HepG2 (cell line): ENCODE measurements around the gene B3GNT8. TPM values are rescaled to one million over a fixed set of nuclear protein-coding genes. Genes with fewer than 3 reads are reported as not detected.

ENCODE experiments used
- AFF4 ChIP-seq: sonication (generic); formaldehyde crosslinking; IDR thresholded peaks from 2 replicates; pipeline ENCODE4 v1.4.0; 2020; ENCODE audit warnings: missing genetic modification reagents
- AGO1 ChIP-seq: fragments of 200-400 bp; formaldehyde crosslinking; IDR thresholded peaks from 2 replicates; pipeline ENCODE4 v1.6.1; 2017; ENCODE audit warnings: mild to moderate bottlenecking, low read depth, low read length, moderate library complexity; ENCODE audit not compliant: poor library complexity, severe bottlenecking
- ATF1 ChIP-seq: IDR thresholded peaks from 2 replicates; pipeline ENCODE4 v1.6.1; 2016; ENCODE audit warnings: mild to moderate bottlenecking, control low read depth
- CBFB ChIP-seq: sonication (generic); formaldehyde crosslinking; IDR thresholded peaks from 2 replicates; pipeline ENCODE4 v1.4.0; 2020; ENCODE audit warnings: missing genetic modification reagents
- EZH2 ChIP-seq: conservative IDR thresholded peaks from 2 replicates; pipeline ENCODE4 v1.6.1; 2012; ENCODE audit warnings: mild to moderate bottlenecking, low read depth, low read length, moderate library complexity
- MZF1 ChIP-seq: sonication (generic); formaldehyde crosslinking; IDR thresholded peaks from 2 replicates; pipeline ENCODE4 v1.8.1; 2023; ENCODE audit warnings: mild to moderate bottlenecking, missing genetic modification reagents, borderline replicate concordance
- NBN ChIP-seq: fragments of 450-650 bp; conservative IDR thresholded peaks from 2 replicates; pipeline ENCODE4 v1.6.1; 2017
- REST ChIP-seq, 2 experiments: IDR thresholded peaks; 2 replicates each; pipeline ENCODE4 v1.6.1; 2011 to 2012; ENCODE audit warnings: low read length in 2 of 2, borderline replicate concordance in 1 of 2, low read depth in 1 of 2, mild to moderate bottlenecking in 1 of 2, moderate library complexity in 1 of 2
- SOX13 ChIP-seq, 3 experiments: fragments of 450-650 bp in 1 of 3; sonication (generic) in 1 of 3; formaldehyde crosslinking in 1 of 3; IDR thresholded peaks in 2 of 3; conservative IDR thresholded peaks in 1 of 3; 2 replicates each; pipeline versions ENCODE4 v1.5.0 to v1.6.1; 2016 to 2020; ENCODE audit warnings: antibody characterized with exemption in 1 of 3, mild to moderate bottlenecking in 1 of 3, missing compliant biosample characterization in 1 of 3, missing genetic modification reagents in 1 of 3, moderate library complexity in 1 of 3
- STAT5B ChIP-seq: sonication (generic); formaldehyde crosslinking; IDR thresholded peaks from 2 replicates; pipeline ENCODE4 v1.4.0; 2020; ENCODE audit warnings: missing genetic modification reagents
- ZFP37 ChIP-seq: sonication (generic); formaldehyde crosslinking; IDR thresholded peaks from 2 replicates; pipeline ENCODE4 v1.4.0; 2020; ENCODE audit warnings: missing genetic modification reagents, borderline replicate concordance
- ZNF136 ChIP-seq: sonication (generic); formaldehyde crosslinking; IDR thresholded peaks from 2 replicates; pipeline ENCODE4 v1.8.1; 2022; ENCODE audit warnings: low read depth, mild to moderate bottlenecking, moderate library complexity, missing genetic modification reagents
- ZNF17 ChIP-seq: sonication (generic); formaldehyde crosslinking; IDR thresholded peaks from 2 replicates; pipeline ENCODE4 v1.5.0; 2020; ENCODE audit warnings: mild to moderate bottlenecking, missing genetic modification reagents
- ZNF296 ChIP-seq: sonication (generic); formaldehyde crosslinking; conservative IDR thresholded peaks from 2 replicates; pipeline ENCODE4 v1.5.0; 2020; ENCODE audit warnings: mild to moderate bottlenecking, missing genetic modification reagents
- ZNF503 ChIP-seq: sonication (generic); formaldehyde crosslinking; IDR thresholded peaks from 2 replicates; pipeline ENCODE4 v1.4.0; 2020; ENCODE audit warnings: missing genetic modification reagents
- ZNF605 ChIP-seq: sonication (generic); formaldehyde crosslinking; IDR thresholded peaks from 2 replicates; pipeline ENCODE4 v1.8.0; 2022; ENCODE audit warnings: mild to moderate bottlenecking, missing genetic modification reagents
- ZNF629 ChIP-seq: sonication (generic); formaldehyde crosslinking; conservative IDR thresholded peaks from 2 replicates; pipeline ENCODE4 v1.5.0; 2020; ENCODE audit warnings: missing genetic modification reagents
- ZNF747 ChIP-seq: sonication (generic); formaldehyde crosslinking; IDR thresholded peaks from 2 replicates; pipeline ENCODE4 v1.8.1; 2023; ENCODE audit warnings: missing genetic modification reagents, mild to moderate bottlenecking, borderline replicate concordance
- ZSCAN31 ChIP-seq: sonication (generic); formaldehyde crosslinking; IDR thresholded peaks from 2 replicates; pipeline ENCODE4 v1.5.0; 2020; ENCODE audit warnings: low read depth, mild to moderate bottlenecking, missing genetic modification reagents
- polyA plus RNA-seq, 8 experiments: library from polyadenylated mRNA; depleted of rRNA in 3 of 8; stranded (reverse) in 7 of 8; unstranded in 1 of 8; fragments of >200 nt; fragmentation: Illumina TruSeq in 4 of 8; extraction: Trizol in 4 of 8; gene quantifications; 2 replicates each; pipeline versions ENCODE4 v1.2.1 to v1.2.3, GENCODE V29; 2011 to 2016; ENCODE audit warnings: low read depth in 4 of 8, missing spikeins in 1 of 8, mixed read lengths in 1 of 8; ENCODE audit not compliant: insufficient read depth in 1 of 8
- total RNA-seq, 5 experiments: library from RNA; depleted of rRNA; stranded (reverse); fragments of >200 nt; fragmentation: Illumina TruSeq; extraction: Trizol; gene quantifications; 2 replicates each; pipeline ENCODE4 v1.2.3, GENCODE V29; 2016; ENCODE audit warnings: low read depth in 1 of 5

B3GNT8 gene
- total and polyA plus RNA-seq, 2 of the 13 experiments (the other 11 are each of a cell fraction or from before 2014, with no cell fraction given) = 0.26 to 1.9 TPM

- TF ChIP-seq ZNF503 (CRISPR knock-in tag) (no peak), EZH2 (no peak), SOX13 (IDR thresholded peaks at IDR 0.05) (no peak), SOX13 (CRISPR knock-in tag; conservative IDR thresholded peaks at IDR 0.05 in 1 of 2, IDR thresholded peaks at IDR 0.05 in 1 of 2) (no peak), REST (IDR thresholded peaks at IDR 0.05; ENCODE audit: borderline replicate concordance in 1 of 2, low read depth in 1 of 2, low read length in 2 of 2) (no peak), ZFP37 (CRISPR knock-in tag) (no peak), ZNF629 (no peak), AGO1 (no peak), ZNF17 (CRISPR knock-in tag) (no peak), CBFB (CRISPR knock-in tag) (no peak), ZNF296 (CRISPR knock-in tag) (no peak), STAT5B (no peak), ATF1 (CRISPR knock-in tag) (no peak), ZSCAN31 (CRISPR knock-in tag) (peak; percentile 42; the same call in 1 of the 2 replicates), AFF4 (CRISPR knock-in tag) (no peak), ZNF136 (no peak), MZF1 (CRISPR knock-in tag) (no peak), NBN (no peak), ZNF605 (CRISPR knock-in tag) (no peak), ZNF747 (CRISPR knock-in tag) (peak; percentile 63; the same call in 1 of the 2 replicates)
These were observed at the start of gene B3GNT8 (continued) for GRCh38 chr19:41426952-41427646.
